Right renal cortex interstitium (tissue), 3 donors: Measurements from ENCODE around the gene MFNG. TPM values are rescaled to one million over a fixed set of nuclear protein-coding genes. Genes with fewer than 3 reads are reported as not detected.
"Not testable (repeated sequence)": the region's sequence is repeated elsewhere in the genome, so short reads cannot be mapped to it uniquely, and the experiment has no call there.

Experiments used
- DNase-seq, 3 donors: peaks; one replicate each; pipeline ENCODE4 v3.0.0-alpha.2; 2013; ENCODE audit warnings: low read depth in 3 of 3, low spot score in 2 of 3
- polyA plus RNA-seq, 3 donors: library from polyadenylated mRNA; unstranded; fragments of 120-200 nt; gene quantifications; one replicate each; pipeline ENCODE4 v1.2.1, GENCODE V29; 2013; ENCODE audit not compliant: insufficient read length in 3 of 3

MFNG gene
- polyA plus RNA-seq, 3 donors, result 4.6 to 8.4 (median 6.3) TPM

DNA sequence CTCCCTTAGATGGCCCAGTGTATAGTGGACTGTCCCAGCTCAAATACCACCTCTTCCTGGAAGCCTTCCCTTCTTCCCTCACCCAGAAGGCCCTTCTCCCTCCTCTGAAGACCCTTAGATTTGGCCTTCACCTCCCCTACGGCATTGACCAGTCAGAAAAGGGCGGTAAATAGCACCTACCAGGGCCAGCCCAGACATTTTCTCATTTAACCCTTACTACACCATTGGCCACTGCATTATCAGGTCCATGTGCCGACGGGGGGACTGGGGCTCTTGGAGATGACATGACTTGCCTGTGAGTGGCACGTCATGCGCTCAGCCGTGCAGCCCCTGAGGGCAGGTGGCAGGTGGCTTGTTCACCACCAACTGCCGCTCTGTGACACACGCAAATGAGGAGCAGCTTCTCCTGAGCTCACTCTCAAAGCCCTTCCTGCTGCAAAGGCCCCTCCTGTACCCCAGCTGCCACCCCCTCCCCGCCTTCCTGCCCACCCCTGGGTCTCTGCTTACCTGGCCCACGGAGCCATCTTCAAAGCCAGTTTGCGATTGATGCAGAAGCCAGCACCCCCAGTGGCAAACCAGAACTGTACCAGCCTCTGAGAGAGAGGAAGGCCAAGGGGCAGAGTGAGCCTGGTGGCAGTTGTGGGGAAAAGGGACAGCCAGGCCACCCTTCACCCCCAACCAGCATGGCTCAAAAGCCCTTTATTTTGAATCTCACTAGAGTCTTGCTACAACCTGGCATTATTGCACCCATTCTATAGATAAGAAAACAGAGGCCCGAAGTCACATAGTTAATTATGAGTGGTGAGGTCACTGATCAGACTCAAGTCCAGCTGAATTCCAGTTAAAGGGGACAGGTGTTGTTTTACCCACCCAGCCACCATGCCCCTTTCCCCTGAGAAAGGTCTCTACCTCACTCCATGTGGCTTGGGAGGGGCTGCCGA is 9.5 kb downstream of the MFNG start:
- no peak for DNase-seq

DNA sequence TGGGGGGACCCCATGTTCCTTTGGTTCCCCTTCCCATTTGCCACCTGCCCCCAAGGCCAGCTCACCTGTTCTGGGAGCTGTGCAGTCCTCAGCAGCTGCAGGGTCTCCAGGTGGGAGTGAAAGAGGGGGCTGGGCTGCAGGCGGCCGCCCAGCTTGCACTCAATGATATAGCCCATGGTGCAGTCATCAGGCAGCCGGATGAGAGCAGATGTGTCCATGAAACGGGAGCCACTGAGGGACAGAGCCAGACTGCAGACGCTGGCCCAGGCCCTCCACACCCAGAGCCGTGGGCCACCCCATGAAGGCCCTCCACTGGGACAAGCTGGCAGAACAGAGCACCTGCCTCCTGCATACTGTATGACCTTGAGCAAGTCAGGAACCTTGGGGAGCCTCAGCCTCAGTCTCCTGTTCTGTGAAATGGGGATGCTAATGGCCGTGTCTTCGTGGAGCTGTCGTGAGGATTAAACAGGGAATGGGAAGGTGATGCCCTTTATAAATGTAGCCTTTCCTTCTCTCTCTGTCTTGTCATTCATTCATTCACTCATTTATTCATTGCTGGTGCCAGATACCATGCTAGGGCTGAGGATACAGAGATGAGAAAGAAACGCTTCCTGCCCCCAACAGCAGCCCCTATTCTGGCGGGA is 11.6 kb downstream of the MFNG start:
- DNase-seq, result no peak

DNA sequence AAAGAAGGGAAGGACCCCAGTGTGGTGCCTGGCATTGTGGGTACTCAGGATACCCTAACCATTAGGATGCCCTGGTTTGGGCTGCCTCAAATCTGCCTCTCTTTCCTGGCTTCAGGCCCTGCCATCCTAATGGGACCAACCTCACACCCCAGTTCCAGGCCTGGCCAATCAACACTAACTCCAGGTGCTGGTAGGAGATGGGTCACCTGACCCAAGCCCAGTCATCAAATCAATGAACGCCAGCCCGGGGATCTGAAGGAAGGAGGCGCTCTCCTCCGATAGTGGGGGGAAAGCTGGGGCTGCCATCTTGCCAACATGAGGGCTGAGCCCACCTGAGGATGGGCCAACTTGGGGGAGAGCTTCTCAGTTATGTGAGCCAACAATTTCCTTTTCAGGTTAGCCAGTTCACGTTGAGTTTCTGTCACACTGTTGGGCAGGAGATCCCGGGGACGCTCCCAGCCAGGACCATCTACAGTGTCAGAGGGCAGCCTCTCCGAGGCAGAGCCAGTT is 12.7 kb downstream of the MFNG start:
- no peak for DNase-seq

DNA sequence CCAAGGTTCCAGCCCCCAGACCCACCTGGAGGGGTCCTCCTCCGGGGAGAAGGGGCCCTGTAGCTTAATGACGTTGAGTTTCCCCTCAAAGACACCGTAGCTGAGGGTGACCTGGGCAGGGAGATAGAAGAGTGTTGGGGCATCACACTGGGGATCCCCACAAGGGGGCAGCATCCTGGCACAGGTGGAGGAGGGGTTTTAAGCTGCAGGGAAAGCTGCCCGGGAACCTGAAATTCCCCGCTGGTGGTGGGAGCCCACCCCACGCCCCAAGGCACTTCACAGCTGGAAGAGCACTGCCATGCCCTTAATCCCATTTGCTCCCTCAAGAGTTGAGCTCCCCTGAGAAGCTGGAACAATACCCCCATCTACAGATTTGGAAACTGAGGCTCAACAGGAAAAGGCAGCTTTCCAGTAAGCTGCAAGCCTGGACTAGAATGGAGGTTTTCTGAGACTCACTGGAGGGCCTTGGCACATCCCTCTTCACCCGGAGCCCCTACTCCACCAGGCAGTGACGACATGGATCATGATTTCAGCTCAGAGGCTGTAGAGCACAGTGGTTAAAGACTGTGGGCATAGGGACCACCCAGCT is 13.7 kb downstream of the MFNG start:
- no peak for DNase-seq

DNA sequence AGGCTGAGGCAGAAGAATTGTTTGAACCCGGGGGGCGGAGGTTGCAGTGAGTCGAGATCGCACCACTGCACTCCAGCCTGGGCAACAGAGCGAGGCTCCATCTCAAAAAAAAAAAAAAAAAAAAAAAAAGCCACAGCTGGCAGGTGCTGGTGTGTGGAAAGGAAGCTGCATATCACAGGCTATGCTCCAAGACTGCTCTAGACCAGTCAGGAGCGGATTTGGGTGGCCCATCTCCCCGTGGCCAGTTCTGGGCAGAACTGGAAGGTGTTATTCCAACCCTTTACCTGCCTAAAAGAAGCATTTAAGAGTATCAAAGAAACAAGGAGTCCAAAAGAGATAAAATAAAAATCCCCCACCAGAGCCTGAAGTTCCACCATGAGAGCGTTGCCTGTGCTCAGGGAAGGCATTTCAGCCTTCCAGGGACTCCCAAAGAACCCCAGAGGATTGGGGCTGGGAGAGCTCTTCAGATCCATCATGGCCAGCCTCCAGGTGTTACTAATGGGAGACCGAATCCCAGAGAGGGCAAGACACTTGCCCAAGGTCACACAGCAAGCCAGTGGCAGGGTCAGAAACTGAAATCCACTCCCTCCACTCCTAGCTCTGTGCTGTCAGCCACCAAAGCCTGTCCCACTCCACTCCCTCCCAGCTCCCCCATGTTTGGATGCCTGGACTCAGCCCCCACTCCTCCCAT is 14.3 kb downstream of the MFNG start:
- no peak for DNase-seq

DNA sequence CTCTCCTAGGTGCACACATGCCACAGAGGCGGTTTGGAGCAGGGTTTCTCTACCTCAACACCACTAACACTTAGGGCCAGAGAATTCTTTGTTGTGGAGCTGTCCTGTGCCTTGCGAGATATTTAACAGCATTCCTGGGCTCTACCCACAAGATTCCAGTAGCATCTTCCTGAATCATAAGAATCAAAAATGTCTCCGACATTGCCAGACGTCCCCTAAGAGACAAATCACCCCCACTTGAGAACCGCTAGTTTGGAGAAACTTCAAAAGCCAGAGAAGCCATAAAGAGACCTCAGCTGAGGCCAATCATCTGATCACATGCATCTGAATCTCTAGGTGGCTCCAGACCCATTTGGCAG is 16.1 kb downstream of the MFNG start:
- DNase-seq, result no peak

DNA sequence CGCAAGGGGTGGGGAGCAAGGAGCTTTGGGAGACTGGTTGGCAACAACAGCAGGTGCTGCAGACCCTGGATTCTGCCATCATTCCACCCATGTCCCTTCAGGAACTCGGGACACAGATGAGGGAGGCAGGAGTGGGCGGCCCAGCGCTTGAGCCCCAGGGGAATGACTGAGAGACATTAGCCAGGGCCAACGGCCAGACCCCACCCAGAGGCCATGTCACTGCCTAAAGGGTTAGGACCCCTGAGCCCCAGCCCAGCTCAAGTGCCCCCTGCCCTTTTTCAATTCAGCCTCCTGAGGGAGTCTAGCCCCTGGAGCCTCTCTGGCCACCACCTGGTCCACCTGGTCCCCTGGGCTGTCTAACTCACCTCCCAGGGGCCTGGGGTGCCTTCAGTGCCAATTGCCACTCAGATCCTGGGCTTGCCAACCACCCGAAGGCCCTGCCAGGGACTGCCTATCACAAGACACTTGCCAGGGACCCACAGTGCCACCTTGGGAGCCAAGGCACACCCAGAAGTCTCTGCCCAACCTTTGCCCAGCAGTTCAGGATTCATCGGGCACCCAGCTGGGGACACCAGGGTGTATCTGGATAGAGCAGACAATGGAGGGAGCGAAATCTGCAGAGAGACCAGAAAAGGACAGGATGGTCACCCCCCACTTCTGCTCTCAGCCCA is 16.6 kb downstream of the MFNG start:
- no peak for DNase-seq

DNA sequence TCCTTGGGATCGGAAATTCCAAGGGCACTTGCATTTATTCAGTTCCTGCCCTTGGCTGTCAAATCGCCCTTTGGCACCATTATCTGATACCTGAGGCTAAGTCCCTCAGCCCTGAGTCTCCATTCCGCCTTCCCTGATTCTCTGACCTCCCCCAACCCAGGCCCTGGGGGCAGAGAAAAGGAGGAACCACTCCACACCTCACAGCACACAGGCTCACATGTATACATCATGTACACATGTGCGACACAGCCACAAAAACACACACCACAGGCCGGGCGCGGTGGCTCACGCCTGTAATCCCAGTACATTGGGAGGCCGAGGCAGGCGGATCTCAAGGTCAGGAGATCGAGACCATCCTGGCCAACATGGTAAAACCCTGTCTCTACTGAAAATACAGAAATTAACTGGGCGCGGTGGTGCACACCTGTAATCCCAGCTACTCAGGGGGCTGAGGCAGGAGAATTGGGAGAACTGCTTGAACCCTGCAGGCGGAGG is 17.9 kb downstream of the MFNG start:
- DNase-seq, result not testable (repeated sequence)

DNA sequence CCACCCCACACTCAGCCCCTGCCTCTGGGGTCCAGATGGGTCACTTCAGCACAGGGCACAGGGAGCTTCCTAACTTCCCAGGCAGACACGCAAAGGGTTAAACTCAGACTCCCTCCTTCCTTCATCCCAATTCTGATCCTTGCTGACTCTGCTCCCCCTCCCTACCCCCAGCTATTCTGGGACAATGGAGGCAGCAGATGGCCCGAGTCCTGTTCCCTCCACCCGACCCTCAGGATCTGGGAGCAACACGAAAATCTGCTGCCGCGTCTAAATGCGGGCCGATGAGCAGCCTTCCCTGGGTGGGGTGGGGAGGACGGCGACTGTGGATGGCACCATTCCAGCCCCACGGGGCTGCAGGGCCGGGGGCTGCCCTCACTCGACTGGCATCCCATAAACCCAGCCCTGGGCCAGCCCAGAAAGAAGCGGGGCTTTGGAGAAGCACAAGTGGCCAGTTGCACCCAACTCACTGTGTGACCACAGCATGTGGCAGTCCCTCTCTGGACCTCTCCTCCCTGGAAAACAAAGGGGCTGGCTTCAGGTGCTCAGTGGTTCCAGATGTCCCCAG is 18.7 kb downstream of the MFNG start:
- DNase-seq, result no peak

DNA sequence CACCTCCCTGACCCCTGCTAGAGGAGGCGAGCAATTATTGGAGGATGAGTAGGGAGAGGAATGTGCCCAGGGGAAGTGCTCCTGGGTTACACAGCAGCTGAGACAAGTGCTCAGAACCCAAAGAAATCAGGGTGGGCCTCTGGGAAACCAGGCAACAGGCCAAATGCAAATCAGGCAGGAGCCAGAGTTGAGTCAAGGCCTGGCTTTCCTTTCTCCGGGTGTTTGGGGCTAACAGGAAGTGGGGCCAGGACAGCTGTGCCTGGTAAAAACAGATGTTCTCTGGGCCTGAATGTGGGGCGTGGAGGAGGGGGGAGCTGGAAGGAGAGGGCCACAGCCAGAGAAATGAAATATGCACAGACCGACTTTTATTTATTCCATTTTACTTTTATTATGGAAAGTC is 22.0 kb downstream of the MFNG start:
- no peak for DNase-seq

DNA sequence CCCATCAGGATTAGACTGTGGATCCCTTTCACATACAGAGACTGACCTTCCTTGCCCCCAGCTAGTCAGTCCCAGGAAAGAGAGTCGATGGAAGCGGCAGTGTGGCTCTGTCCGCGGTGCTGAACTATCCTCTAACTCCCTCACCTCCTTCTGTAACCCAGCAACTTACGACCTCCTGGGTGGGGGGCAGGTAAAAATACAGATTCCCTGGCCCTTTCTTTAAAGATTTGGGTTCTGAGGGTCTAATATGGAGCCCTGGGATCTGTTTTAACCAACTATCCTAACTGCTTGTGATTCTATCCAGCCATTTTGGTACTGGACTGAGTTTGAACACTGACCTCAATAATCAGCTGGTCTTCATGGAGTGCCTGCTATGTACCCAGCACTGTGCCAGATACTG is 23.2 kb downstream of the MFNG start:
- DNase-seq, result peak in 1 of 3 donors; percentile 29

DNA sequence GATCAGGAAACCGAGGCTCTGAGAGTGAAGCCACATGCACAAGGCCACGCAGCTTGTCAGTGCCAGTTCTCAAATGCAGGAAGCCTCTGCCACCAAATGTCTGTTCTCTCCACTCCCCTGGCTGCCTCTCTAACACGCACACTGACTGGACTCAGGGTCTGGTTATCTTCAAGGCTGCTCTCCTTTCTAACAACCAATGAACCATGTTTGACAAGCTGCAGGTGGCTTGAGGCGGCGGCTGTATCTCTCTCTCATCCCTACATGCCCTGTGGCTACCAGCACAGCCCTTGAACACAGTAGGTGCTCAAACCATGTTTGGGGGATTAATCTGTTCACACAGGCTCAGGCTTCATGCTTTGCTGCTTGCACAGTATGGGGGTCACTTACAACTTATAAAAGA is 23.7 kb downstream of the MFNG start:
- no peak for DNase-seq

DNA sequence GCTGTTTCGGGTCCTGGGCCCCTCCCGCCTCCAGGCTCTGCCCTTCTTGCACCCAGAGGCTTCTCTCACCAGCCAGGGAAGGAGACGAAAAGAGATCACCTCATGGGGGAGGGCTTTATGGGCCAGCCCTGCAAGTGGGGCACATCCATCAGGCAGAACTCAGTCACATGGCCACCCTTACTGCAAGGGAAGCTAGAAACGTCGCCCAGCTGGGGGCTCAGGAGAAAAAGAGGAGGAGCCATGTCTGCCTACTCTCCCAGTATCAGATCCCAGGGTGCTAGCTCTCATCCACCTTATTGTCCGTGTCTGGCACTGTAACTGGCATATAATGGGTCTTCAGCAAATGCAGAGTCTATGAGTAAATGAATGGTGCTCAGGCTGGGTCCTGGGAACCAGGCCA is 24.2 kb downstream of the MFNG start:
- no peak for DNase-seq

DNA sequence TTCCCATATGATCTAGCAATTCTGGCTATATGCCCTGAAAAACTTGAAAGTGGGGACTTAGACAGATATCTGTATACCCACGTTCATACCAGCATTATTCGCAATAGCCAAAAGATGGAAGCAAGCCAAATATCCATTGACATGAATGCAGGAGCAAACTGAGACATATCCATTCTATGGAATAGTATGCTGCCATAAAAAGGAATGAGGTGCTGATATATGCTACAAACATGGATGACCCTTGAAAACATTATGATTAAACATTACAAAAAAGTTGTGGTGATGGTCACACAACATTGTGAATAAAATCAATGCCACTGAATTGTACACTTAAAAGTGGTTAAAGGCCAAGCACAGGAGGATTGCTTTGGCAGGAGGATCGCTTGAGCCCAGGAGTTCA is 25.5 kb downstream of the MFNG start:
- DNase-seq, result no peak

DNA sequence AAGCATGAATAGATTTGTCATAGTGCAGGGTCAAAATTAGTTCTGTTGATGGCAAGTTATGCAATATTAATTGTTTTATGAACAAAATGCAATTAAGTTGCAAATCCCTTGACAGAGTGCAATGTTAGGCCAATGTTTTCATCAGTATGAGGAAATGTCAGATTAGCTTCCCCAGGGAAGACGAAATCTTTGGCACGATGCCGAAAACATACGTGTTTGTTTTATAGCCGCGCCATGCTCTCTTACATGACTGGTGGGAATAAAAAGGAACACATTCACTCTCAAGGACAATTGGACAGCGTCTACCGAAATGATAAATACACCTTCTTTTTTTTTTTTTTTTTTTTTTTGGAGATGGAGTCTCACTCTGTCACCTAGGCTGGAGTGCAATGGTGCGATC is 27.0 kb downstream of the MFNG start:
- DNase-seq, result no peak

DNA sequence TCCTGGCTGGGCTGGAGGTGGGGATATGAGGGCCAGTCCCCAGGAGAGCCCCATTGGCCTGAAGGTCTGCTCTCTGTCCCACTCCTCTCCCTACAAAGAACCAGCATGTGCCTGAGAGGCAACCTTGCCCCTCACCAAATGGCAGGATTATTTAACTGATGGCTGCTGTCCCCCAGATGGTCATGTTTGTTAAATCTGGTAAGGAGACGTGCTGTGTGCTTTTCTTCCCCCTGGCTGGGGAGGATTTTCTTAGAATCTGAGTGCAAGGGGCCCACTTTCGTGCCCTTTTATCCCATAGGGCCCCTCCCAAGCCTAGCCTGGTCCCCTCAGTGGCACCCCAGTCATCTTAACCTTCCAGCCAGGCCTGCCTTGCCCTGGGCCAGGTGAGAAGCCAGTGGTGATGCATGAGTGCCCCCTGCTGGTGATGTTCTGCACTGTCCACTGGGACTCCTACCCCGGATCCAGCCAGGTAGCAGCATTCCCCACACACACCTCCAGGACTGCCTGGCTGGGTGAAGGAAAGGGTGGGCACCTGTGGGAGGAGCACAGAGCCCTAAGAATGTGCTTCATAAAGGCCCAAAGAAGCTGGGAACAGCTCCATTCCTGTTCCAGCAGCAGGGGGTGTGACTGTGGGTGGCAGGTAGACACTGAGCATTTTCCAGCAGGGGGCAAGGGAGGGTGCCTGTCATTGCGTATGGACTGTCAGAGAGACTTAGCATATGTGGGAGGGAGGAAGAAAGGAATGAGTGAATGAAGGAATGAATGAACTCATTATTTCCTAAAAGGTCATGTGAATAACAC is 28.9 kb downstream of the MFNG start:
- DNase-seq, result peak; percentile 37 to 53 (median 40)

DNA sequence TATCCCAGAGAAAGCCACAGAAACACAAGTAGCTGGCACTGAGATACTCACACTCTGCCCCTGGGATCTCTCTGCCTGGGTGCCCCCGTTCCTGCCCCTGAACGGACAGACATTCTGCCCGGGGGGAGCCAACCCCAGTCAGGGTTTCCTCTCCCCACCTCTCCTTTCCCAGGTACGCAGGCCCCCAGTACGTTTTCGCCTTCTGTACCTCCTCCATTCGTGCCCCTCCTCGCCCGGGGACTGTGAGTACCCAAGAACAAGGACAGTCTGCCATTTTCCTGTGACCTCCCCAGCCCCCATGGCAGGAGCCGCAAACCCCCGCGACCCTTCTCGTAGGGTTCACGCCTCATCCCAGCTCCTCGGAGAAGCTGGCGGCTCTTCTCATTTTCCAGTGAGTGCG is 29.8 kb downstream of the MFNG start:
- no peak for DNase-seq

DNA sequence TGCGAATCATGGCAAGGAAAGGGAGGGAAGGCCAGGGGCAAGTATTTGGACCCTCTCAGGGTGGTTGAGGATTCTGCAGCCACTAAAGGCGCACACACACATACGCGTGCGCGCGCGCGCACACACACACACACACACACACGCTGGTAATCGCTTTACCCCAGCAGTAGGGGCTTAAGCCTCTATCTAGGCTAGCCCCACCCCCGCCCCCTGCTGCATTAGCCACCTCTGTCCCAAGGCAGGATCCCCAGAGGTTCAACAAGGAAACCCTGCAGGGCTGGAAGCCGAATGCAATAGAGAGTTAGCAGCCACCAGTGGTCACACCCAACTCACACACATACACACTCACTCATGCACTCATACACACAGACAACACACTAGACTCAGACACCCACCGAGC is 30.3 kb downstream of the MFNG start:
- DNase-seq, result no peak
